ENCODE results near the gene NEUROD2.

The NEUROD2 gene

DNA sequence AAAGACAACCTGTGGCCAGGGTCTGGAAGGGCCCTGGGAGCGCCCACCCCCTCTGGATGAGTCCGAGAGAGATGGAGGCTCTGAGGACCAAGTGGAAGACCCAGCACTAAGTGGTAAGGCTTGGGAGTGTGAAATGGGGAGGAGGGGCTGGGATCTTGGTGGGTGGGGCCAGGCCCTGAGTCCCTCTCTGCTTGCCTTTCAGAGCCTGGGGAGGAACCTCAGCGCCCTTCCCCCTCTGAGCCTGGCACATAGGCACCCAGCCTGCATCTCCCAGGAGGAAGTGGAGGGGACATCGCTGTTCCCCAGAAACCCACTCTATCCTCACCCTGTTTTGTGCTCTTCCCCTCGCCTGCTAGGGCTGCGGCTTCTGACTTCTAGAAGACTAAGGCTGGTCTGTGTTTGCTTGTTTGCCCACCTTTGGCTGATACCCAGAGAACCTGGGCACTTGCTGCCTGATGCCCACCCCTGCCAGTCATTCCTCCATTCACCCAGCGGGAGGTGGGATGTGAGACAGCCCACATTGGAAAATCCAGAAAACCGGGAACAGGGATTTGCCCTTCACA, 28.0 kb upstream of the NEUROD2 start:
- no peak for DNase-seq (ENCODE audit: low read depth in 2 of 2)

DNA sequence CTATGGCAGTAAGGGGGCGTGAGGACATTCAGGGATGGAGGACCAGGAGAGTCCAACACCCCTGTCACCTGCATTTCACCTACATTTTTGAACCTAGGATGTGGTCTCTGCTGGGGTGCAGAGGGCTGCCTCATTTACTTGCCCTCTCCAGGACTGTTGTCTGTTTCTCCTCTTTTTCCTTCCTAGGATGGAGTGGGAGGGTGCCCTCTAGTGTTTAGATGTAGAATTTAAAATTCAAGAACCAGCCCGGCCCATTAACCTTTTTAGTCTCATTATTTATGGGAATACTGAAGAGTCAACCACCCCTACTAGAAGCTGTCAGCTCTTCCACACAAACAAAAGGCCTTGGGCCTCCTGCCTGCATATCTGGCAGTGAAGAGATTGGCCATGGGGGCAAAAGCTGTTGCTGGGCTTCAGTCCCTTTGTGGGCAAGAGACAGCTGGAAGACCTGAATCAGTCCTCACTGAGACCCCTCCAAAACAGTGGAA, 26.7 kb upstream of the NEUROD2 start:
- DNase-seq (ENCODE audit: low read depth in 2 of 2) = no peak

DNA sequence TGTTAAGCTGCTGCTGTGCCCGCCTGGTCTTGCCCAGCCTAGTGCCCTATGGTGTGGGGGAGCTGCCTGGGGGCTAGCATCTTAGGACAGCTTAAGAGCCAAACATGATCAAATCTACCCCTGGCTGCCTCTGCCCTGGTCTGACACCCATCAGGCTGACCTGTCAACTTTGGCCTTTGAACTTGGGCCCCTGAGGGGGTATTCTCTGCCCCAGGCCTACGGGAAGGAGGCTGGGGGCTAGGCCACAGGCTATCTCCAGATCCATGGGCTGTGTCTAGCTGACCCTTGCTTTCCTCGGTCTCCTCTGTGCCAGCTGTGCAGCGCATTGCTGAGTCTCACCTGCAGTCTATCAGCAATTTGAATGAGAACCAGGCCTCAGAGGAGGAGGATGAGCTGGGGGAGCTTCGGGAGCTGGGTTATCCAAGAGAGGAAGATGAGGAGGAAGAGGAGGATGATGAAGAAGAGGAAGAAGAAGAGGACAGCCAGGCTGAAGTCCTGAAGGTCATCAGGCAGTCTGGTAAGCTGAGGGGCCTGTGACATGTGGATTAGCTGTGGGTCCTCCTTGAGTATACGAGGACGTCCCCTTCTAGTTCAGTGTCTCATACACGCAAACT, 26.0 kb upstream of the NEUROD2 start:
- DNase-seq (ENCODE audit: low read depth in 2 of 2) = no peak

DNA sequence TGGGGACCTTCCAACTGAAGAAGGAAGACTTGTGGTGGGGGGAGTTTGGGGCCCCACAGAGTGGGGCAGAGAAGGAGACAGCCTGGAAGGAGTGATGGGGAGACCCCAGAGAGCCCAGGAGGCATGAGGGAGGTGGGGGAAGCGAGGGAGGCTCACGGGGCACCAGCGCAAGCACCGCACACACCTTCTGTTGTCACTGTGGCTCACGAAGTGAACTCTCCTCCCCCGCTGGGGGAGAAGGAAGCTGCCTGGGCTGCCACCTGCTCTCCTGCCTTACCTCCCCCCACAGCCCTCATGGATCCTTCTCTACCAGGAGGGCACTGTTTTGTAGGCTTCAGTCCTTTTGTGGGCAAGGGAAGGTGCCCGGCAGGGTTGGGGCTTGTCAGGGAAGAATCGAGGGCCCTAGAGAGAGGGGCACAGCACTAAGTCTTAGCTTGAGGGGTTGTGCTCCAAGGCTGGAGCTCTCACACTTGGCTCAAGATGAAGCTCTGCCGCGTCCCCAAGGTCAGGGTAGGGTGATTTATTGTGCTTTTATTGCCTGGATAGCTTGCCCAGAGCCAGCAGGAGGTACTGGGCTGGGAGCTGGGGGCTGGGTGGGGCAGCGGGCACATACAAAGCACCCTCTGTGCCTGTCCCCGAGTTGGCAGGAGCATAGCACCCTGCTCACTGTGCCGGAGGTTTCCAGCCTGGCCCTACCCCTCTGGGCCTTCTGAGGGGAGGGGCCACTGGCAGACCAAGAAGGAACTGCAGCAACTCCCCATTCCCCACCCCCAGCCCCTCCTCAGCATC, 24.6 kb upstream of the NEUROD2 start:
- no peak for DNase-seq (ENCODE audit: low read depth in 2 of 2)

DNA sequence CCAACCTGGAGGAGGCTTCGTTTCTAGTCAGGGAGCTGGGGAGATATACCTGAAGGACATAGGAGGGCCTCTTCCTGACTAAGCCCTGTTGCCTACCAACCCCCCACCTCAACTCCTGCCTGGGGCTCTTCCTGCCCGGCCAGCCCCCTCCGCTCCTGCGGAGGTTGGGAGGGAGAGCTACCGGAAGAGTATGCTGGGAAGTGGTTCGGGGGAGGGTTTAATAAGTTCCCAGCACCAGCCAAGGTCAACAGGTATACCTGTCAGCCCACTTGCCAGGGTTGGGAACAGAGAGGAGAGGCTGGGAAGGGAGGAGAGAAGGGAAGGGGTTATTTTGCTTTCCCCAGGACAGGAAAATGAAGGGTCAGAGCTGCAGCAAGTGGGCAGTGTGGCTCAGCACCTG, 23.7 kb upstream of the NEUROD2 start:
- DNase-seq (ENCODE audit: low read depth in 2 of 2) = no peak

DNA sequence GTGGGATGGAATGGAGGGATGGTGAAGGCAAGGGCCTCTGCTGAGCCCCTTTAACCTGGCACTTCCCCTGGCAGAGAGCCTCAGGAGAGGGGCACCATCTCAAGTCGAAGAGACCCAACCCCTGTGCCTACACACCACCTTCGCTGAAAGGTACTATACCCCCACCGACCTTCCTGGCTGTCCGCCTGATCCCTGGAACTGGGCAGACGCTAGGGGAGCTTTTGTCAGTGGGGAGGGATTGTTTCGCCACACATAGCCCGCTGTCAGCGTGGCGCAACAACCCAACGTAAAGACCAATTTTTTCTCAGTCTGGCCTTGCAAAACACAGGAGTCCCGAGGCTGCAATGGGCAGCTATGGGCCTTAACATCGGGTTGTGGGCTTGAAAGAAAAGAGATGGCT, 22.2 kb upstream of the NEUROD2 start:
- DNase-seq (ENCODE audit: low read depth in 2 of 2) = no peak

DNA sequence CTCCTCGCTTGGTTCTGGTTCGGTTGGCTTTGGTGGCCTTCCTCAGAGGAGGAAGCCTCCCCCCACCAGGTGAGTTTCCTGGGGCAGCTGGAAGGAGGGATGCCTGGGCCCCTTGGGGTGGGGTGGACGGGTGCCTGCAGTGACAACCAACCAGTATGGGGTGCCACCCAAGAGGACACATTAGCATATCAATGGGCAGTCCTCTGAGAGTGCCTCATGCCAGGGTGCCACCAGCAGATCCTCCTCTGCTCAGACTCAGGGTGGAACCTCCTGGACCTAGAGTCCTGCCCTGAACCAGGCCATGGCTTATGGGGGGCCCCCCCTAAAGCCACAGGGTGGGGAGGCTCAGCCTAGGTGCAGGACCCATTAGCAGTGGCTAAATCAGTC, 21.8 kb upstream of the NEUROD2 start:
- no peak for DNase-seq (ENCODE audit: low read depth in 2 of 2)

DNA sequence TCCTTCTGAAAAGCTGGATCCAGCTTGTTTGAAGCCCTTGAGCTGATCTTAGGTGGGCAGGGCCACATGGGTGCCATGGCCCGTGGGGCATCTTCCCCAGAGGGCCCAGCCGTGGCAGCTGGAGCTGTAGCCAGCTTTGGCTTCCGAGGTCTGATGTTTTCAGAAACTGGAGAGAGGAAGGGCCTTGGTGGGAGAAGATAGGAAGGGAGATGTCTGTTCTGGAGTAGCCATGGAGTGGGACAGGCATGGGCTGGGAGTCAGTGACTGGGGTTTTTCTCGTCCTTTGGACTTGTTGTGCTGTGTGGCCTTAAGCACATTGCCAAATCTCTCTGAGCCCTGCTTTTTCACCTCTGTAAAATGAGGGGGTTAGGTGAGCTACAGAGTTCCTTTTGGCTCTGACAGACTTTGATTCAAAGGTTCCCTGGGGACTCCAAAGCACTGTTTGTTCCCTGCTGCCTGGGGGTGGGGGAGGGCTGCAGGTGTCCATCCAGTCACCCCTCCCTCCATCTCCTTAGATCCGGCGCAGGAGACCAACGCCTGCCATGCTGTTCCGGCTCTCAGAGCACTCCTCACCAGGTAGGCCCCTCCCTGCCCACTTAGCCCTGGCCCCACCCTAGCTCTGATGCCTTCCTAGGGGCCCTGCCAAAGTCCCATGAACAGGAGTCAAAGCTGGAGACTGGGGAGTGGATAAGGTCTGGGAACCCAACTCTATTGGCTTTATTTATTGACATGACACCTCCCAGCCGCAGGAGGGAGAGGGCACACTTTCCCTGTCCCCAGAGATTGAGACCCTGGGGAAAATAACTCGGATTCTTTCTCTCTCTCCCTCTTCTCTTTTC, 21.2 kb upstream of the NEUROD2 start:
- DNase-seq (ENCODE audit: low read depth in 2 of 2) = no peak

DNA sequence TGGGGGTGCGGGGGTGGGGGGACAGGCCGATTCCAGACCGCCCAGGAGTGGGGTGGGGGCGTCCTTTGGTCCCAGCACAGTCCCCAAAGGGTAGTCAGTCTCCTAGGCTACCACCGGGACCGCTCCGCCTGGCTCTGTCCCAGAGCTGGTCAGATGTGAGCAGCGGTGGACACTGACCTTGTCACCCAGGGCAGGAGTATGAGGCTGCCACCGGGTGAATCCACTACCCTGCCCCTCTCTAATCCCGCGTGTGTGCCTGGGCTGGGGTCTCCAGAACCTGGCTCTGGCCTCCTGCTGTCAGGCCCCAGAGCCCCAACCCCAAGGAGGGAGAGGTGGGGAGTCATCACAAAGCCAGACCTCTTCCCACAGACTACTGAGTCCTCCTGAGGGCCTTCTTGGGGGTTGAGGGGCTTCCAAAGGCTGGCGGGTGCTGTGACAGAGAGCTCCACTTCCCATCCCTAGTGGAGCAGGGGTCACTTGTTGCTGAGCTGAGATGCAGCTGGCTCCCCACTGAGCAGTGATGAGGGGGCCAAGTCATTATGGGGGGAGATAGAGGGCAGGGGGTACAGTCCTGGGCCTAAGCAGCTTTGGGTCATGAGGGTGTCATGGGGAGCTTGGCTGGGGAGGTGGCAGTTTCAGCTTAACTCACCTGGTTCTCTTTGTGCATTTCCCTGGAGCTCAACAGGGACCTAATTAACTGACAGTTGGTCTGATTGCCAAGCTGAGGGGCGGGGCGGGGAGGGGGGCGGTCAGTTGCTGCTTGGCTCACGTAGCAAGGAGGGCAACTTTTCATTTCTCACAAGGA, 20.2 kb upstream of the NEUROD2 start:
- no peak for DNase-seq (ENCODE audit: low read depth in 2 of 2)

DNA sequence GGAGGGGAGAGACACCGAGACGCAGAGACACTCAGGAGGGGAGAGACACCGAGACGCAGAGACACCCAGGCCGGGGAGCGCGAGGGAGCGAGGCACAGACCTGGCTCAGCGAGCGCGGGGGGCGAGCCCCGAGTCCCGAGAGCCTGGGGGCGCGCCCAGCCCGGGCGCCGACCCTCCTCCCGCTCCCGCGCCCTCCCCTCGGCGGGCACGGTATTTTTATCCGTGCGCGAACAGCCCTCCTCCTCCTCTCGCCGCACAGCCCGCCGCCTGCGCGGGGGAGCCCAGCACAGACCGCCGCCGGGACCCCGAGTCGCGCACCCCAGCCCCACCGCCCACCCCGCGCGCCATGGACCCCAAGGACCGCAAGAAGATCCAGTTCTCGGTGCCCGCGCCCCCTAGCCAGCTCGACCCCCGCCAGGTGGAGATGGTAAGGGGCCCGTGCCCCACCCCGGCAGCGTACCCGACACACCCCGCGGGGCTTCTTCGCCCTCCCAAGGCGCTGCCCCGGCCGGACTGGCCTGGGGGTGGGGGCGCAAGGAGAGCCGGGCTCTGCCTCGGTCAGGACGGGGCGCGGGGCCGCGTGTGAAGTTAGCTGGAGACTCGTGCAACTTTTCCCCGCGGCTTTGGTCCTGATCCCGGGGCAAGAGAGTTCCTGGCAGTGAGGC, 19.5 kb upstream of the NEUROD2 start:
- no peak for DNase-seq (ENCODE audit: low read depth in 2 of 2)

DNA sequence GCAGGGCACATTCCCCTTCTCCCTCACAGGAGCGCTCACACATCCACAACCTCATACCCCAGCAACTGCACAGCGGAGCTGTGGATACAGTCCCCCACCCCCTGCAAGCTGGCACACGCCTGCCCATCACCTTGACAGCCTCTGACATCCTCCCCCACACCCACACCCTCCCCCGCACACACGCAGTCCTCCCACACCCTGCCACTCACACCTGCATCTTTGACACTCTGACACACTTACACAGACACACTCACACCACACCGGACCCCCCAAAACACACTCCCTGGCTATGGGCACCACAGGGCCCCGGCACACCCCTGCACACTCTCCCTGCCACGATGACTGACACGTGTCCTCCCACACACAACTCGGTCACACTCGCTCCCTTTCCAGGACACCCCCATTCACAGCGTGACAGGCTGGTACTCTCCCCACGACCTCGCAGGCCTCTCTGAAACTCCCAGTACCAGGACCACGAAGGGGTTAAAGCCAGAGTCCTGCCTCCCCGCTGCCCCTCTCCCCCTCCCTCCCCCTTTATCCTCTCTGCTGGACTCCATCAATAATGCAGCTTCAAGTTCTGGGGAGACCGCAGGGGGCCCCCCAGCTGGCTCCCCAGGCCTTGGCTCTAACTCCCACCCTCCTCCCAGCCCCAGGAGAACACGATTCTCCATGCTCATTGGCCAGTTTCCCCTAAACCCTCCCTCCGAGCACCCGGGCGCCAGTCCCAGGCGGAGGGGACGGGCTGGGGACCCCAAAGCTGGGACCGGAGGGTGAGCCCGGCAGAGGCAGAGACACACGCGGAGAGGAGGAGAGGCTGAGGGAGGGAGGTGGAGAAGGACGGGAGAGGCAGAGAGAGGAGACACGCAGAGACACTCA, 18.7 kb upstream of the NEUROD2 start, which contains the start of gene PPP1R1B:
Gene PPP1R1B, plus strand, starts transcription at position 782 of the 876 bp plus-strand sequence. CDS start 441 bp downstream, outside the sequence.
- DNase-seq (ENCODE audit: low read depth in 2 of 2) = no peak

DNA sequence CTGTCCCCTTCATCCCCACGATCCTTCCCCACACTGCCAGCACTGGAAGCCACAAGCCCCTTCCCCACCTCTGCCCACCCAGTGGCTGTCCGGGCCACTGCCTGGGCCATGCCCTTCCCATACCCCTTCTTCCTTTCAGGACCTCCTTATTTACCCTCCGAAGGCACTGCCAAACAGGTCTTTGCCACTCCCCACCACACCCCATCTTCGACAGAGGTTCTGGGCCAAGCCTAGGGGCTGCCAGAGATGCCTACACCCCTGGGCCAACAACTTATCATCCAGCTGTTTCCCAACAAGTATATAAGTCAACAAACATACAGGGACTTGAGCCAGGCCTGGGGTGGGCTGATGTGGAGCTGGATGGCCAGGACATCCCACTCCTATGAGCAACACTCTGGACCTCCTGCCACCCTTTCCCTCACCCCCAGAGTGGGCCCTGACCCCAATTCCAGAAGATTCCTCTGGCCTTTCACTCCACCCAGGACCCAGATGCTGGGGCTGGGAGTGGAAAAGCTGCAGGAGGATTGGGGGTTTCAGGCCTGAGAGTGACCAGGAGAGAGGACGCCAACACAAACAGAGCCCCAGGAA, 17.6 kb upstream of the NEUROD2 start:
- DNase-seq (ENCODE audit: low read depth in 2 of 2) = no peak

DNA sequence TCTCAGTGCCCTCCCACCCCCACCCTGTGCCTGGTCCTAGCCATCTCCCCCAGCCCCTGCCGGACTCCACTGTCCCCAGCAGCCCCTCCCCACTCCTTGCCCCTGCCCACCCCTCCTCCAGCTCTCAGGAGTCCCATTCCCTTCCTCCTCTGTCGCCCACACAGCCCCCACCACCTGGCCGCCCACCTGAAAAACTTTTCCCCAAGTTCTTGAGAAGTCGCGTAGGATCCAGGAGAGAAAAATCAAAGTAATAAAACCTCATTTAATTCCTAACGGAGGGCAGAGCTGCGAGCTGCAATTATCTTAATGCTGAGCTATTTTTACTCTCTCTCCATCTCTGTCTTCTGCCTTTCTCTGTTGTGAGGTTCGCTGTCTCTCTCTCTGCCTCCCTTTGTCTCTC, 16.6 kb upstream of the NEUROD2 start:
- DNase-seq (ENCODE audit: low read depth in 2 of 2) = no peak

DNA sequence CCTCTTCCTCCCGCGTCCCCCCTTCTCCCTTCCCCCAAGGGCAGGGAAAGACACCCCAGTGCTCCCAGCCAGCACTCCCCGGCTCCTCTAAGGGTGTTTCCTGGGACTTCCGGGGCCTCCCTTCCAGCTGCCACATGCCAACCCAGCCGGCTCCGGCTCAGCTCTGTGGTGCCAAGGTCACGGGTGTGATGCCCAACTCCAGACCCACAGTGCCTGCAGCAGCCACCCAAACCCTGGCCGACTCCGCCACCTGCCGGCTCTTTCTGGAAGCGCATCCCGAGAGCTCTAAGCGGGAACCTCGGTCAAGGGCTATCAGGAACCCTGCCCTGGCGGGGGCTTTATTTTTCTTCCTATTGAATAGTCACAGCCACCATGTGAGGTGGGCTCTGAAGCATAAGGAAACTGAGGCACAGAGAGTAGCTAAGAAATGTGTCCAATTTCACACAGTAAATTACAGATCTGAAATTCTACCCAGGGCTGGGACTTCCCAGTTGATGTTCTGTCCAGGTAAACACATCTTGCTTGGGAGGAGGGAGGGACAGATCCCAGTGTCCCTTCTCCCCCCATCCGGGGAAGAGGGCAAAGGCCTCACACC, 15.7 kb upstream of the NEUROD2 start:
- peak in 1 of 2 experiments; percentile 21 for DNase-seq (ENCODE audit: low read depth in 2 of 2)

DNA sequence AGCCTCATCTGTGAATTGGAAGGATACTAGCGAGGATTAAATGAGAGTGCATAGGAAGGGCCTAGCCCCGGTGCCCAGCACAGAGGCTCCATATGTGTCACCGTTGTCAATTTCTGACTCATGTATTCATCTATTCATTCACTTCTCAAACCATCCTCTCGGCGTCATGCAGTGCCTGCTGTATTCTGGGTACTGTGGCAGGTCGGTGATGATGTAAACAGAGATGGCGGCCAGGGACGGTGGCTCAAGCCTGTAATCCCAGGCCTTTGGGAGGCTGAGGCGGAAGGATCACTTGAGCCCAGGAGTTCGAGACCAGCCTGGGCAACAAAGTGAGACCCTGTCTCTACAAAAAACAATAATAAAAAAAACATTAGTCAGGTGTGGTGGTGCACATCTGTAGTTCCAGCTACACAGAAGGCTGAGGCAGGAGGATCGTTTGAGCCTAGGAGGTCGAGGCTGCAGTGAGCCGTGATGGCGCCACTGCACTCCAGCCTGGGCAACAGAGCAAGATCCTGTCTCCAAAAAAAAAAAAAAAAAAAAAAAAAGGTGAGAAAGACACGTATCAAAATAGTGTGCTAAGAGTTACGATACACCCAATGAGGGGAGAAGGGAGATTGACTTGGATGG, 14.8 kb upstream of the NEUROD2 start:
- no peak for DNase-seq (ENCODE audit: low read depth in 2 of 2)

DNA sequence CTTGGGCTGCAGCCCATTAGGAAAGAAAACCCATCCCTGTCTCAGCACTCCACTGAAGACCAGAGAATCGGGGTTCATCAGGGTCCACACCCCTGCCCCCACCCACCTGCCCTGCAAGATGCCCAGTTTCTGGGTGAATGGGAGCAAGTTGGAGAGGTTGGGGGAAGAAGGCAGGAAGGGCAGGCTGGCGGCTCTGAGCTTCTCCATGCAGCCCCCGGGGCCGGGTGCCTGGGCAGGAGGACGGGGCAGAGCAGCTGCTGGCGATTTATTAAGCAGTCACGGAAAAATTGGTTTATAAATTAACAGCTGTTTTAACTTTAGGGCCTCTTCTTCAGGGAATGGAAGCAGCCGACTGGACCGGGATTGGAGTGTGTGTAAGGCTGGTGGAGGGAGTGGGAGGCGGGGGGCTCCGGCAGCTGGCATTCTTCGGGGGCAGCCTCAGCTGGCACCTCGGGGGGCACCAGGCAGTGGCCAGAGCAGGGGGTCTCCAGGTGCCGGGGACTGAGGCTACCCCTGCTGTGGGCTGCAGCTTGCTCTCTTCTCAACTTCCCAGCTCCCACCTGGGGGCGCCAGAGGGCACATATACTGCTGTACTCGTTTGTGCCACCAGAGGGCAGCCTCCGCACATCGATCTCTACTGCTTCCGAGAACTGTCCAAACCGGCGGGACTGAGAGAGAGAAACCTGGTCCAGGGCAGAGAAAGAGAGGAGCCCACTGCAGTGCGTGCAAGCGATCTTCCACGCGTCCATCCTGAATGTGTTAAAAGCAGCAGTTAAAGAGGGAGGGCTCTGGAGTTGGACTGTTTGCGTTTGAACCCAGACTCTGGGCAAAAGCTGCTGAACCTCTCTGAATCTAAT, 14.0 kb upstream of the NEUROD2 start:
- DNase-seq (ENCODE audit: low read depth in 2 of 2) = peak; percentile 52 to 56

DNA sequence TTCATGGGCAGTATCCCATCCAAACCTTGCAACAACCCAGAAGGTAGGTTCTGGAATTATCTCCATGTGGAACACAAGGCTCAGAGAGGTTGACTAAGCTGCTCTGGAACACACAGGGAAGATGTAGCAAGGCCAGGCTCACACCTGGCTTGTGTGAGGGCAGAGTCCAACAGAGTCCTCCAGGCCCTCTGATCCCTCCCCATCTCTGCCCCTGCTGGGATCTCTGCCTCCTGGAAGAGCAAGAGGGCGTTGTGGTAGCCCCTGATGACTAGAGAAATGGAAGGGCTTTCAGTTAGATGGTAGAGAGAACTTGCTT, 12.0 kb upstream of the NEUROD2 start:
- no peak for DNase-seq (ENCODE audit: low read depth in 2 of 2)
